GM19328 (cell line): ENCODE measurements around the gene PTCD1.

Source experiments
- ATAC-seq: cut with Tn5 transposase; IDR thresholded peaks from one replicate; pipeline ENCODE4 v1.9.1; 2021; ENCODE audit warnings: mild to moderate bottlenecking, moderate library complexity; ENCODE audit not compliant: unreplicated experiment

PTCD1 gene

DNA sequence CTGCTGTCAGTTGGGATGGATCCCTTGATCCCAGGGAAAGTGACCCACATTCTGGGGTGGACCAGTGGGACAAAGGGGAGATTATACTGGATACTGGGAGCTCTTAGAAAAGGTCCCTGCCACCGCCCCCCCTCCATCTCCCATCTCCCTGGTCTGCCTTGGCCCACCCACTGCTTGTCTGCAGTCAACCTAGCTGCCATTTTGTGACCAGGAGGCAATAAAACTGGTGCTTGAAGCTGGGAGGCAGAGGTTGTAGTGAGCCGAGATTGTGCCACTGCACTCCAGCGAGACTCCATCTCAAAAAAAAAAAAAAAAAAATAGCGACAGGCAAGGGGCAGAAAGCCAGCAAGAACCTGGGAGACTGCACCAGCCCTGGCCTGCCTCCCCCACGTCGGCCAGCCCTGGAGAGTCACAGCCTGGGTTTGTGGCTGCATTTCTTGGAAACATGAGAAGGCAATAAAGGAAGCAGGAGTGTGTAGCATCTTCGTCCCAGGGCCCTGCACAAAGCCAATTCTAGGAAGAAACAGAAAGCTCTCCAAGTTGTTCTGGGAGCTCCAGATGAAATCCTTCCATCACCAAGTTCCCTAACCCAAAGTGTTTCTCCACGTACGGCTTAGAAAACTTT, 68.7 kb downstream of the PTCD1 start:
- no peak for ATAC-seq

DNA sequence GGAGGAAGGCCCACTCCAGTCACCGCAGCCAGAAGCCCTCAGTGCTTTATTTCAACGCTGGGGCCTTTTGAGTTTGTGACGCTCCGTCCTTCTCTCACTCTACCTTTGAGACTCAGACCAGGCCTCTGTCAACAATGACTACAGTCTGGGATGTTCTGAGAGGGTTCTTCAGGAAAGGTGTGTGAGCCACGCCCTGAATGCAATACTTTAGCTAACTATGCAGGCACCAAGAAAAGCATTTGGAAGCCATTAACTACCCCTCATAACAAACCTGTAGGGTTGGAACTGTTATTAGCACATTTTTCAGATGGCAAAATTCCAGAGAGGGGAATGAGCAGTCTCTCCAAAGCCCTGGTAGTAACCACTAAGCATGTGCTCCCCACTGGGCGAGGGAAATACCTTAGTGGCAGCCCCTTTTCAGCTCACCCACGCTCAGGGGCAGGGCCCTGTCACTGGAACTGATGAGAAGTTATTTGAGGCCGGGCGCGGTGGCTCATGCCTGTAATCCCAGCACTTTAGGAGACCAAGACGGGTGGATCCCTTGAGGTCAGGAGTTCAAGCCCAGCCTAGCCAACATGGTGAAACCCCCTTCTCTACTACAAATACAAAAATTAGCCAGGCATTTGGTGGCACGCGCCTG, 69.7 kb downstream of the PTCD1 start:
- ATAC-seq = no peak
